ENCODE measurements around the gene ALDH3B1.
A peak's percentile ranks its signal among the peaks of the same experiment; 100 is the strongest.

GRCh38 chr11:68037411-68038225 lies 27.5 kb downstream of the ALDH3B1 start:
- TF ChIP-seq CTCF (IDR thresholded peaks at IDR 0.05) (no peak), POLR2AphosphoS5 (IDR thresholded peaks at IDR 0.05) (peak in 1 of 3 donors; percentile 1)
